GM23338 (cell line): ENCODE results near the gene ZNF630. TPM values are rescaled to one million over a fixed set of nuclear protein-coding genes. Genes with fewer than 3 reads are reported as not detected.
"Not testable (repeated sequence)": the region's sequence is repeated elsewhere in the genome, so short reads cannot be mapped to it uniquely, and the experiment has no call there.

Experiments used
- ATAC-seq: fragments of 200-7000 bp; cut with Tn5 transposase; 3 replicates; pipeline ENCODE4 v1.9.1; 2020
- DNase-seq: peaks from one replicate; pipeline ENCODE4 v3.0.0-alpha.2; 2015; ENCODE audit warnings: low spot score
- H2AFZ ChIP-seq: fragments of 200-600 bp; sonication (generic); 2 replicates; pipeline ENCODE4 v1.8.0; 2016; ENCODE audit warnings: antibody characterized with exemption, mild to moderate bottlenecking, moderate library complexity
- H3F3A ChIP-seq: fragments of 200-600 bp; sonication (generic); replicated peaks from 2 replicates; pipeline ENCODE4 v1.8.0; 2017; ENCODE audit warnings: antibody characterized with exemption, mixed run types, low read depth
- H3K27ac ChIP-seq: fragments of 200-600 bp; sonication (generic); 2 replicates; pipeline ENCODE4 v1.6.1; 2016; ENCODE audit warnings: low read depth
- H3K27me3 ChIP-seq: fragments of 200-600 bp; sonication (generic); 2 replicates; pipeline ENCODE4 v1.8.0; 2016; ENCODE audit warnings: mild to moderate bottlenecking, mixed run types, moderate library complexity; ENCODE audit not compliant: insufficient read depth
- H3K36me3 ChIP-seq: fragments of 200-600 bp; sonication (generic); 2 replicates; pipeline ENCODE4 v1.8.0; 2016; ENCODE audit warnings: mild to moderate bottlenecking; ENCODE audit not compliant: insufficient read depth
- H3K4me1 ChIP-seq: fragments of 200-600 bp; sonication (generic); 2 replicates; pipeline ENCODE4 v1.8.0; 2016; ENCODE audit warnings: mild to moderate bottlenecking, moderate library complexity; ENCODE audit not compliant: insufficient read depth
- H3K4me2 ChIP-seq: fragments of 200-600 bp; sonication (generic); 2 replicates; pipeline ENCODE4 v1.7.1; 2017; ENCODE audit warnings: mixed run types
- H3K4me3 ChIP-seq: fragments of 200-600 bp; sonication (generic); 2 replicates; pipeline ENCODE4 v1.6.1; 2016; ENCODE audit warnings: mixed run types
- H3K79me2 ChIP-seq: fragments of 200-600 bp; sonication (generic); replicated peaks from 2 replicates; pipeline ENCODE4 v1.8.0; 2017; ENCODE audit warnings: mild to moderate bottlenecking; ENCODE audit not compliant: insufficient read depth
- H3K9me2 ChIP-seq: fragments of 200-600 bp; sonication (generic); 2 replicates; pipeline ENCODE4 v1.8.0; 2017; ENCODE audit not compliant: insufficient read depth
- H4K20me1 ChIP-seq: fragments of 200-600 bp; sonication (generic); replicated peaks from 2 replicates; pipeline ENCODE4 v1.8.0; 2017; ENCODE audit warnings: mild to moderate bottlenecking; ENCODE audit not compliant: insufficient read depth
- H3K27ac Mint-ChIP-seq: 2 replicates; pipeline ENCODE4 v1.8.0; 2020; ENCODE audit warnings: inconsistent platforms, mild to moderate bottlenecking, moderate library complexity, mixed read lengths
- H3K27me3 Mint-ChIP-seq: 3 replicates; pipeline ENCODE4 v1.8.0; 2022; ENCODE audit warnings: low read depth, mild to moderate bottlenecking, moderate library complexity, mixed read lengths, inconsistent platforms; ENCODE audit not compliant: insufficient read depth, poor library complexity
- H3K36me3 Mint-ChIP-seq: 3 replicates; pipeline ENCODE4 v1.8.0; 2021; ENCODE audit warnings: low read depth, mild to moderate bottlenecking, inconsistent platforms, moderate library complexity, mixed read lengths
- H3K4me1 Mint-ChIP-seq: 3 replicates; pipeline ENCODE4 v1.8.0; 2020; ENCODE audit warnings: mild to moderate bottlenecking, inconsistent platforms, mixed read lengths
- H3K4me3 Mint-ChIP-seq: 3 replicates; pipeline ENCODE4 v1.8.0; 2021; ENCODE audit warnings: moderate library complexity, mild to moderate bottlenecking, inconsistent platforms, mixed read lengths
- H3K9me3 Mint-ChIP-seq: 3 replicates; pipeline ENCODE4 v1.8.0; 2020; ENCODE audit warnings: moderate library complexity, mild to moderate bottlenecking, inconsistent platforms, mixed read lengths
- ZNF114 ChIP-seq: fragments of 250-450 bp; sonication (Bioruptor Pico); IDR thresholded peaks from 2 replicates; pipeline ENCODE4 v1.5.0; 2020; ENCODE audit warnings: mild to moderate bottlenecking, moderate library complexity
- polyA plus RNA-seq: library from polyadenylated mRNA; unstranded; fragments of >200 nt; fragmentation: Nextera tagmentation; extraction: Ambion mirVana; gene quantifications from 2 replicates; pipeline ENCODE4 v1.2.1, GENCODE V29; 2016
- total RNA-seq: library from RNA; depleted of rRNA; stranded (reverse); fragments of >200 nt; shearing (Covaris generic); gene quantifications from 2 replicates; pipeline ENCODE4 v1.2.3, GENCODE V29; 2014
- TF ChIP-seq, protein P1 (sequence below): IDR thresholded peaks from one replicate; pipeline ENCODE4 v1.6.1; 2018; ENCODE audit warnings: antibody characterized with exemption; ENCODE audit not compliant: unreplicated experiment
- TF ChIP-seq, protein P2 (sequence below), 2 experiments: fragments of 200-600 bp in 1 of 2; sonication (generic) in 1 of 2; conservative IDR thresholded peaks; 2 replicates each; pipeline versions ENCODE4 v1.5.1 to v1.6.1; 2016 to 2017; ENCODE audit warnings: antibody characterized with exemption in 2 of 2, low read depth in 2 of 2, mild to moderate bottlenecking in 2 of 2, moderate library complexity in 1 of 2

ZNF630 gene
- total and polyA plus RNA-seq, 2 experiments from 2014 or later: 0.95 to 2.2 TPM

DNA sequence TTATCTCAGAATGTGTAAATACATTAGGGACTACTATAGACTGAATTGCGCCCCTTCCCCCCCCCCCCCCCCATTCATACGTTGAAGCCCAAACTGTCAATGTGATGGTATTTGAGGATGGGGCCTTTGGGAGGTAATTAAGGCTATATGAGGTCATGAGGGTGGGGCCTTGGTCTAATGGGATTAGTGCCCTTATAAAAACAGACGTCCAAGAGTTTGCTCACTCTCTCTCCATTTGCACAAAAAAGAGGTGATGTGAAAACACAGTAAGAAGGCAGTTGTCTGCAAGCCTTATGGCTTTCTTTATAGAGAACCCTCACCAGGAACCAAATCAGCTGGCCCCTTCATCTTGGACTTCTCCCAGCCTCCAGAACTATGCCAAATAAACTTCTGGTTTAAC is 49.3 kb downstream of the ZNF630 start (continued):
- TF ChIP-seq, protein P1, sequence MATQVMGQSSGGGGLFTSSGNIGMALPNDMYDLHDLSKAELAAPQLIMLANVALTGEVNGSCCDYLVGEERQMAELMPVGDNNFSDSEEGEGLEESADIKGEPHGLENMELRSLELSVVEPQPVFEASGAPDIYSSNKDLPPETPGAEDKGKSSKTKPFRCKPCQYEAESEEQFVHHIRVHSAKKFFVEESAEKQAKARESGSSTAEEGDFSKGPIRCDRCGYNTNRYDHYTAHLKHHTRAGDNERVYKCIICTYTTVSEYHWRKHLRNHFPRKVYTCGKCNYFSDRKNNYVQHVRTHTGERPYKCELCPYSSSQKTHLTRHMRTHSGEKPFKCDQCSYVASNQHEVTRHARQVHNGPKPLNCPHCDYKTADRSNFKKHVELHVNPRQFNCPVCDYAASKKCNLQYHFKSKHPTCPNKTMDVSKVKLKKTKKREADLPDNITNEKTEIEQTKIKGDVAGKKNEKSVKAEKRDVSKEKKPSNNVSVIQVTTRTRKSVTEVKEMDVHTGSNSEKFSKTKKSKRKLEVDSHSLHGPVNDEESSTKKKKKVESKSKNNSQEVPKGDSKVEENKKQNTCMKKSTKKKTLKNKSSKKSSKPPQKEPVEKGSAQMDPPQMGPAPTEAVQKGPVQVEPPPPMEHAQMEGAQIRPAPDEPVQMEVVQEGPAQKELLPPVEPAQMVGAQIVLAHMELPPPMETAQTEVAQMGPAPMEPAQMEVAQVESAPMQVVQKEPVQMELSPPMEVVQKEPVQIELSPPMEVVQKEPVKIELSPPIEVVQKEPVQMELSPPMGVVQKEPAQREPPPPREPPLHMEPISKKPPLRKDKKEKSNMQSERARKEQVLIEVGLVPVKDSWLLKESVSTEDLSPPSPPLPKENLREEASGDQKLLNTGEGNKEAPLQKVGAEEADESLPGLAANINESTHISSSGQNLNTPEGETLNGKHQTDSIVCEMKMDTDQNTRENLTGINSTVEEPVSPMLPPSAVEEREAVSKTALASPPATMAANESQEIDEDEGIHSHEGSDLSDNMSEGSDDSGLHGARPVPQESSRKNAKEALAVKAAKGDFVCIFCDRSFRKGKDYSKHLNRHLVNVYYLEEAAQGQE: no peak
- TF ChIP-seq, protein P2, sequence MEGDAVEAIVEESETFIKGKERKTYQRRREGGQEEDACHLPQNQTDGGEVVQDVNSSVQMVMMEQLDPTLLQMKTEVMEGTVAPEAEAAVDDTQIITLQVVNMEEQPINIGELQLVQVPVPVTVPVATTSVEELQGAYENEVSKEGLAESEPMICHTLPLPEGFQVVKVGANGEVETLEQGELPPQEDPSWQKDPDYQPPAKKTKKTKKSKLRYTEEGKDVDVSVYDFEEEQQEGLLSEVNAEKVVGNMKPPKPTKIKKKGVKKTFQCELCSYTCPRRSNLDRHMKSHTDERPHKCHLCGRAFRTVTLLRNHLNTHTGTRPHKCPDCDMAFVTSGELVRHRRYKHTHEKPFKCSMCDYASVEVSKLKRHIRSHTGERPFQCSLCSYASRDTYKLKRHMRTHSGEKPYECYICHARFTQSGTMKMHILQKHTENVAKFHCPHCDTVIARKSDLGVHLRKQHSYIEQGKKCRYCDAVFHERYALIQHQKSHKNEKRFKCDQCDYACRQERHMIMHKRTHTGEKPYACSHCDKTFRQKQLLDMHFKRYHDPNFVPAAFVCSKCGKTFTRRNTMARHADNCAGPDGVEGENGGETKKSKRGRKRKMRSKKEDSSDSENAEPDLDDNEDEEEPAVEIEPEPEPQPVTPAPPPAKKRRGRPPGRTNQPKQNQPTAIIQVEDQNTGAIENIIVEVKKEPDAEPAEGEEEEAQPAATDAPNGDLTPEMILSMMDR (conservative IDR thresholded peaks at IDR 0.05; ENCODE audit: low read depth in 2 of 2): no peak

DNA sequence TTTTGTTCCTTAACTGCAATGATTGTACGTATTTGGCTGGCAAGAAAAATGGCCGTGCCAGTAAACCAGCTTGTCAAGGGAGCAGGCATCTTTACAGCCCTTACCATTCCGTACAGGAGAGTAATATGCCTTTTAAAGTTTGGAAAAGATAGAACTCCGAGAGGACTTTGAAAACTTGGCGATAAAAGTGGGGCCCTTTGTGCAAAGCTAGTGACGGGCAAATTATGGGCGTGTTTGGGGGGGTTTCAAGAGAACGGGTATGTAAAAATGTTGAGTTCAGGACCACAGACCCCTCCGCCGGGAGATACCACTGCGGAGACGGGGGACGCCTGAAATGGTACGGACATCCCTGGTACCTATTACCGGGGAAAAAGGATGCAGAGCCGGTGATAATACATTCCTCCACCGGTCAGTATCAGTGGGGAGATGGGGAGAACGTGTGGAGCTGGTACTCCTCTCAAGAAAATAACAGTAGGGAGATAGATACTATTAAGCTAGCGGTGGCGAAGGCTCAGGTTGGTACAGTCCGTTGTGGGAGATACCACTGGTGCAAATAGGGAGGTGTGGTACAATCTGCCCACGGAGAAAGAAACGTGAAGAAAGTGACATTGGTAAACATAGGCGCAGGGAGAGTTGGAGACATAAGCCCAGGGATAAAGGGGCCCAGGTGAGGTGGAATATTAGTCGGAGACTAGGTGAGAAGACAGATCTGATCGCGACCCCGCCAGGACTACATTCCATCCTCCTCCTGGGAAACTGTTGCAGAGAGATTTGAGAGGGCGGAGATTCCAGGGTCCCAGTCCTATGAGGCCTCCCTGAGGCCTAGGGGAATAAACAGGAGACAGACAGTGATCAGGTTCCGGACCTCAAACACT is 50.2 kb downstream of the ZNF630 start:
- Mint-ChIP-seq H3K36me3 (no peaks in the 10 kb centered on the region), H3K4me3 (peak overlapping the region; percentile 94), H3K9me3 (peaks cover 3% of the 10 kb centered on the region; the same call in 1 of the 3 replicates), H3K4me1 (peaks cover 4% of the 10 kb centered on the region; the same call in 1 of the 3 replicates), H3K27me3 (peaks cover 2% of the 10 kb centered on the region), H3K27ac (peak overlapping the region; percentile 100)
- DNase-seq (peak; percentile 71), ATAC-seq (peak; percentile 86)
- no peaks in the 10 kb centered on the region for H3K36me3 ChIP-seq
- H3K4me1 ChIP-seq: no peaks in the 10 kb centered on the region; the same call in 1 of the 2 replicates
- TF ChIP-seq ZNF114 (CRISPR knock-in tag): no peak
- TF ChIP-seq, protein P2 (conservative IDR thresholded peaks at IDR 0.05; ENCODE audit: low read depth in 2 of 2): peak in 1 of 2 experiments; percentile 14; a peak in 1 of 4 replicates
- H3K9me2 ChIP-seq: no peaks in the 10 kb centered on the region
- peak overlapping the region; percentile 96 for H2AFZ ChIP-seq
- H3K27me3 ChIP-seq: no peaks in the 10 kb centered on the region
- no peaks in the 10 kb centered on the region for H3K79me2 ChIP-seq
- H3F3A ChIP-seq: no peaks in the 10 kb centered on the region
- no peaks in the 10 kb centered on the region for H4K20me1 ChIP-seq
- peak overlapping the region; percentile 78 for H3K4me2 ChIP-seq
- peak overlapping the region; percentile 97 for H3K27ac ChIP-seq
- peak overlapping the region; percentile 80 for H3K4me3 ChIP-seq

DNA sequence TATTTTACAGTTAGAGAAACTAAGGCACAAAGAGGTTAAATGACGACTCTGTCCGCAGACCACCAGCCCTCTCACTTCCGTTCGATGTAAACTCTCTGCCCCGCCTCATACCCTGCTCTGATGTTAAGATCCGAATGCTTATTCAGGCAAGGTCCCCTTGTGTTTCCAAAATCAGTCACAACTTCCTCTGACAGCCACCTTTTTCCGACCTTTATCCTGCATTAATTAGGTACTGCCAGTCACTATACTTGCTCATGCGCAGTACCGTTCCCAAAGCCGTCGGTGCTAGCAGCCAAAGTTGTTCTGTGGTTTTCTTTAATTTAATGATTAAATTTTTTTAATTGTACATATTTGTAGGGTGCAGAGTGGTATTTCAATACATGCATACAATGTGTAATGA is 51.0 kb downstream of the ZNF630 start:
- not testable (repeated sequence) for H3K9me3 Mint-ChIP-seq, H3K4me1 Mint-ChIP-seq, H3K79me2 ChIP-seq

DNA sequence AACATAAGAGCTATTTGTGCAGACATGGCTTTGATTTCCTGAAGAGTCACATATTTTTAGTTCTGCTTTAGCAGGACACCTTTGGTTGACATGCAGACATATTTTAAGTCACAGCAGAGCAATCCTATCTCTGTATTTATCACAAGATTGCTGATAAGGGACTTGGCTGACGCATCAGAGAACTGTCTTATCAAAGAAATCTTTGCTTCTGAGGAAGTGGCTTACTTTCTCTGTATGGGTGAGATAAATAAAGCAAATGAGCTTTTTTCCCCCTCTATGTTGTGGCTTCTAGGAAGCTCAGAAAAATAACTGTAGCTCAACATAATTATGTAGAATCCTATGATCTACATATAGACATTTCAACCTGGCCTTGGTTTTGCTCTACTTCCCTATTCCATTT is 51.5 kb downstream of the ZNF630 start:
- H3K36me3 Mint-ChIP-seq, H3K27me3 Mint-ChIP-seq, H3K27ac ChIP-seq, H4K20me1 ChIP-seq, H3K4me1 ChIP-seq, ATAC-seq, H3K9me2 ChIP-seq, DNase-seq, H3K4me1 Mint-ChIP-seq, H2AFZ ChIP-seq, H3K27ac Mint-ChIP-seq, H3K9me3 Mint-ChIP-seq, H3F3A ChIP-seq, H3K36me3 ChIP-seq, H3K4me3 Mint-ChIP-seq, H3K27me3 ChIP-seq, H3K4me3 ChIP-seq, H3K4me2 ChIP-seq, H3K79me2 ChIP-seq: not testable (repeated sequence)

More for the DNA sequence above, 51.0 kb downstream of the ZNF630 start:
- not testable (repeated sequence) for H3K36me3 Mint-ChIP-seq, H3K27ac Mint-ChIP-seq, H3K27me3 Mint-ChIP-seq, H3K9me2 ChIP-seq, H3K4me1 ChIP-seq, H3K4me3 Mint-ChIP-seq, ATAC-seq, H3F3A ChIP-seq, H3K27me3 ChIP-seq, DNase-seq, H3K36me3 ChIP-seq, H4K20me1 ChIP-seq, H2AFZ ChIP-seq
- Histone ChIP-seq H3K4me3 (peak overlapping the region; percentile 80), H3K4me2 (peak overlapping the region; percentile 78), H3K27ac (peak overlapping the region; percentile 97; the same call in 1 of the 2 replicates)
